Nephron progenitor cell (in vitro differentiated cells): ENCODE results near the gene SLC45A3.
A peak's percentile ranks its signal among the peaks of the same experiment; 100 is the strongest.

Experiments
- DNase-seq: peaks from one replicate; pipeline ENCODE4 v3.0.0; 2021
- H3K27ac Mint-ChIP-seq: 2 replicates; pipeline ENCODE4 v1.8.0; 2021; ENCODE audit warnings: mild to moderate bottlenecking, moderate library complexity, mixed read lengths
- H3K27me3 Mint-ChIP-seq: 2 replicates; pipeline ENCODE4 v1.8.0; 2021; ENCODE audit warnings: mild to moderate bottlenecking, low read depth, mixed read lengths; ENCODE audit not compliant: poor library complexity
- H3K36me3 Mint-ChIP-seq: 2 replicates; pipeline ENCODE4 v1.8.0; 2021; ENCODE audit warnings: low read depth, mixed read lengths
- H3K4me1 Mint-ChIP-seq: 2 replicates; pipeline ENCODE4 v1.8.0; 2021; ENCODE audit warnings: mixed read lengths
- H3K4me3 Mint-ChIP-seq: 2 replicates; pipeline ENCODE4 v1.8.0; 2021; ENCODE audit warnings: mild to moderate bottlenecking, moderate library complexity, mixed read lengths
- H3K9me3 Mint-ChIP-seq: 2 replicates; pipeline ENCODE4 v1.8.0; 2021; ENCODE audit warnings: mild to moderate bottlenecking, moderate library complexity, mixed read lengths
- TF ChIP-seq, protein P1 (sequence below): fragments of 200-600 bp; sonication (generic); IDR thresholded peaks from 2 replicates; pipeline ENCODE4 v1.5.0; 2021; ENCODE audit warnings: antibody characterized with exemption

The SLC45A3 gene

DNA sequence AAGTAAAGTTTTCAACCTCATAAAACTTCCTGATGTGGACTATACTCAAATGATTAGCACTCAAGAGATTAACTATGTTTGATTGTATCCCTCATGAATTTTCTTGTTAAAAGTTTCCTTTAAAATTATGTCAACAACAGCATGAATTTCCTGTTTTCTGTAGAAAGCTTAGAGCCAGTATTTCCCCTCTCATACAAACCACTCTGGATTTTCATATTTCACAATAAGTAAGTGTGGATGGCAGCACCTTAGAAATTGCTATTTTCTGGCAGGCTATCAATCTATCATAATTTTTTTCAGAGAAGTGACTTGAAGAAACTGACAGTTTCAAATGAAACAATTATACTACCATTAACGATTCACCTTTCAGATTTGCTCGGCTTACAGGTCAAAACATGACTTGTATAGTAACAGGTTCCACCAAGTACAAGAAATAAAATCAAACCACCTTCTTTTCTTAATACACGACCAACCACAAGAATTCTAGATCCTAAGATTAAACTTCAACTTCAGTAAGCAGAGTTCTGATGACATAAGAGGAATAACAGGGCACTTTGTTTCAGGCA, 69.3 kb downstream of the SLC45A3 start:
- TF ChIP-seq, protein P1, sequence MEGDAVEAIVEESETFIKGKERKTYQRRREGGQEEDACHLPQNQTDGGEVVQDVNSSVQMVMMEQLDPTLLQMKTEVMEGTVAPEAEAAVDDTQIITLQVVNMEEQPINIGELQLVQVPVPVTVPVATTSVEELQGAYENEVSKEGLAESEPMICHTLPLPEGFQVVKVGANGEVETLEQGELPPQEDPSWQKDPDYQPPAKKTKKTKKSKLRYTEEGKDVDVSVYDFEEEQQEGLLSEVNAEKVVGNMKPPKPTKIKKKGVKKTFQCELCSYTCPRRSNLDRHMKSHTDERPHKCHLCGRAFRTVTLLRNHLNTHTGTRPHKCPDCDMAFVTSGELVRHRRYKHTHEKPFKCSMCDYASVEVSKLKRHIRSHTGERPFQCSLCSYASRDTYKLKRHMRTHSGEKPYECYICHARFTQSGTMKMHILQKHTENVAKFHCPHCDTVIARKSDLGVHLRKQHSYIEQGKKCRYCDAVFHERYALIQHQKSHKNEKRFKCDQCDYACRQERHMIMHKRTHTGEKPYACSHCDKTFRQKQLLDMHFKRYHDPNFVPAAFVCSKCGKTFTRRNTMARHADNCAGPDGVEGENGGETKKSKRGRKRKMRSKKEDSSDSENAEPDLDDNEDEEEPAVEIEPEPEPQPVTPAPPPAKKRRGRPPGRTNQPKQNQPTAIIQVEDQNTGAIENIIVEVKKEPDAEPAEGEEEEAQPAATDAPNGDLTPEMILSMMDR: no peak
- Mint-ChIP-seq H3K4me1 (no peaks in the 10 kb centered on the region), H3K9me3 (no peaks in the 10 kb centered on the region), H3K36me3 (peaks cover 63% of the 10 kb centered on the region), H3K27ac (no peak overlapping the region), H3K4me3 (no peak overlapping the region), H3K27me3 (no peaks in the 10 kb centered on the region)
- no peak for DNase-seq

DNA sequence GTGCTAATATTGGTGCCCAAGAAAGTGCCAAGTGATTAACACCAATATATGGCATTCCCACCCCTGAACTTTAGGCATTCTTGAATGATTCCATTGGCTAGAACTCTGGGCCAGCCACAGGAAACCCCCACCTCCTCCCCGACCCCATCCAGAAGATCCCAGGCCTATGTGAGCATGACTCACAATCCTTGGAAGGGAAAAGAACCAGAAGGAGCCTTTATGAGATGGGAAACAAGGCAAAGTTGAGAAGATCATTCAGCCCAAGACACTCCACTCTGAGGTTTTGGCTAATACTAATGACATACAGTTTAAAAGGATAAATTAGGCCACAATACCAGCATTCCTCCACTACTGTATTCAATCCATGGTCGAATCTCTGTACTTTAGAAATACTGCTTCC, 70.3 kb downstream of the SLC45A3 start:
- Mint-ChIP-seq H3K27me3 (no peaks in the 10 kb centered on the region), H3K27ac (peak overlapping the region; percentile 48), H3K36me3 (peaks cover 60% of the 10 kb centered on the region), H3K4me1 (no peaks in the 10 kb centered on the region), H3K9me3 (no peaks in the 10 kb centered on the region), H3K4me3 (no peak overlapping the region)
- DNase-seq: no peak
- TF ChIP-seq, protein P1: no peak
